A673 (cell line): ENCODE measurements around the gene ALDOB.

Experiments
- EZH2 ChIP-seq: fragments of 200-600 bp; sonication (generic); IDR thresholded peaks from 2 replicates; pipeline ENCODE4 v1.6.1; 2017; ENCODE audit warnings: borderline replicate concordance, low read depth, mild to moderate bottlenecking, mixed read lengths, antibody characterized with exemption, low read length; ENCODE audit not compliant: poor library complexity, severe bottlenecking
- TF ChIP-seq, protein P1 (sequence below): fragments of 300-800, 200-600 bp; sonication (generic); conservative IDR thresholded peaks from 2 replicates; pipeline ENCODE4 v1.5.1; 2017; ENCODE audit warnings: low read depth, mild to moderate bottlenecking, antibody characterized with exemption, low read length, moderate library complexity, mixed read lengths

DNA sequence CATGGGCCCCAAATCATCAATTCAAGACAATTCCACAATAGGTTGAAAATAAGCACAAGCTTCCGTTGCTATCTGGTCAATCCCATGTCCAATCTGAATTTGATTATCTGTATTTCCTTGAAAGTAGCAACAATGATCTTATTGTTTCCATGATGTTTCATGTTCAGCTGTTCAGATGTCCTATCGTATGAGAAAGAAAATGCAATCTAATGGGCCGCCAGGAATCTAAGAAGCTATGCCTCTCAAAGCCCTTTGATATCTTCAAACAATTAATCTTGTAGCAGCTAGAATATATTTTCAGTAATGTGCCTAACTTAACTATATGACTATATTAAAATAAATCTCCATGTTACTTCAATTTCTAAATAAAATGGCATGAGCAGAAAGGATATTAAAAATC lies 32.1 kb upstream of the ALDOB start:
- TF ChIP-seq, protein P1, sequence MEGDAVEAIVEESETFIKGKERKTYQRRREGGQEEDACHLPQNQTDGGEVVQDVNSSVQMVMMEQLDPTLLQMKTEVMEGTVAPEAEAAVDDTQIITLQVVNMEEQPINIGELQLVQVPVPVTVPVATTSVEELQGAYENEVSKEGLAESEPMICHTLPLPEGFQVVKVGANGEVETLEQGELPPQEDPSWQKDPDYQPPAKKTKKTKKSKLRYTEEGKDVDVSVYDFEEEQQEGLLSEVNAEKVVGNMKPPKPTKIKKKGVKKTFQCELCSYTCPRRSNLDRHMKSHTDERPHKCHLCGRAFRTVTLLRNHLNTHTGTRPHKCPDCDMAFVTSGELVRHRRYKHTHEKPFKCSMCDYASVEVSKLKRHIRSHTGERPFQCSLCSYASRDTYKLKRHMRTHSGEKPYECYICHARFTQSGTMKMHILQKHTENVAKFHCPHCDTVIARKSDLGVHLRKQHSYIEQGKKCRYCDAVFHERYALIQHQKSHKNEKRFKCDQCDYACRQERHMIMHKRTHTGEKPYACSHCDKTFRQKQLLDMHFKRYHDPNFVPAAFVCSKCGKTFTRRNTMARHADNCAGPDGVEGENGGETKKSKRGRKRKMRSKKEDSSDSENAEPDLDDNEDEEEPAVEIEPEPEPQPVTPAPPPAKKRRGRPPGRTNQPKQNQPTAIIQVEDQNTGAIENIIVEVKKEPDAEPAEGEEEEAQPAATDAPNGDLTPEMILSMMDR = no peak
- TF ChIP-seq EZH2 = no peak
